GM19438 (cell line): ENCODE measurements around the gene ACTN4.
"Not testable (repeated sequence)": the region's sequence is repeated elsewhere in the genome, so short reads cannot be mapped to it uniquely, and the experiment has no call there.

Experiments
- ATAC-seq: cut with Tn5 transposase; IDR thresholded peaks from one replicate; pipeline ENCODE4 v1.9.1; 2021; ENCODE audit warnings: low read depth; ENCODE audit not compliant: unreplicated experiment

Gene ACTN4

GRCh38 chr19:38734426-38735256, 87.2 kb downstream of the ACTN4 start:
- peak; percentile 6 for ATAC-seq

GRCh38 chr19:38735257-38735686, 87.8 kb downstream of the ACTN4 start:
- no peak for ATAC-seq

GRCh38 chr19:38736036-38736412, 88.6 kb downstream of the ACTN4 start:
- no peak for ATAC-seq

GRCh38 chr19:38736413-38737280, 89.2 kb downstream of the ACTN4 start:
- ATAC-seq, result no peak

- ATAC-seq, result no peak
These were observed 89.9 kb downstream of the ACTN4 start for GRCh38 chr19:38737281-38737865.

GRCh38 chr19:38737921-38738737, 90.7 kb downstream of the ACTN4 start:
- no peak for ATAC-seq

- no peak for ATAC-seq
These were observed 92.2 kb downstream of the ACTN4 start for GRCh38 chr19:38739440-38740256.

- no peak for ATAC-seq
These were observed 92.8 kb downstream of the ACTN4 start for GRCh38 chr19:38740257-38740592.

GRCh38 chr19:38740932-38741331, 93.5 kb downstream of the ACTN4 start:
- no peak for ATAC-seq

GRCh38 chr19:38741670-38742069, 94.2 kb downstream of the ACTN4 start:
- ATAC-seq, result no peak

- ATAC-seq, result no peak
These were observed 94.8 kb downstream of the ACTN4 start for GRCh38 chr19:38742296-38742695.

- ATAC-seq, result no peak
These were observed 95.5 kb downstream of the ACTN4 start for GRCh38 chr19:38742906-38743305.

- ATAC-seq, result no peak
These were observed 96.2 kb downstream of the ACTN4 start for GRCh38 chr19:38743394-38744297.

GRCh38 chr19:38744298-38744681, 96.8 kb downstream of the ACTN4 start, which contains the start of gene CAPN12:
Gene CAPN12, minus strand, starts transcription at chr19:38744474. Its CDS starts 309 bp downstream, at chr19:38744165.
- no peak for ATAC-seq

- ATAC-seq, result no peak
These were observed 97.4 kb downstream of the ACTN4 start for GRCh38 chr19:38744874-38745273.

- no peak for ATAC-seq
These were observed 97.9 kb downstream of the ACTN4 start for GRCh38 chr19:38745316-38745715.

- ATAC-seq, result not testable (repeated sequence)
These were observed 106.3 kb downstream of the ACTN4 start for GRCh38 chr19:38753783-38754182.

- not testable (repeated sequence) for ATAC-seq
These were observed 106.7 kb downstream of the ACTN4 start for GRCh38 chr19:38754196-38754595.
